ENCODE measurements around the gene GANC. TPM values are rescaled to one million over a fixed set of nuclear protein-coding genes. Genes with fewer than 3 reads are reported as not detected.

Gene GANC
- total RNA-seq, 1 experiment from 2014 or later = 15.8 TPM

GRCh38 chr15:42360535-42361112 lies 87.6 kb downstream of the GANC start:
- Histone ChIP-seq H3K9me3 (ENCODE audit: control insufficient read depth, low read depth, low read length) (no peaks in the 10 kb centered on the region), H3K9ac (ENCODE audit: extremely low read depth, insufficient read length, low read length) (no peak overlapping the region), H2BK120ac (ENCODE audit: low read depth, low read length, poor library complexity, severe bottlenecking) (no peak overlapping the region), H3K79me2 (ENCODE audit: insufficient read depth, low read length) (no peaks in the 10 kb centered on the region), H3K23me2 (ENCODE audit: insufficient read length, low read depth, low read length, poor library complexity, severe bottlenecking) (no peaks in the 10 kb centered on the region), H3K4me2 (ENCODE audit: insufficient read depth, insufficient read length, low read length) (no peak overlapping the region), H4K20me1 (ENCODE audit: control insufficient read depth, insufficient read depth, insufficient read length) (no peaks in the 10 kb centered on the region), H3T11ph (ENCODE audit: low read length) (no peak overlapping the region), H2BK5ac (ENCODE audit: insufficient read length, low read length) (no peak overlapping the region), H2AFZ (ENCODE audit: low read length) (no peak overlapping the region), H2BK12ac (ENCODE audit: insufficient read length, low read depth, low read length) (no peak overlapping the region), H3K18ac (ENCODE audit: insufficient read length, low read depth, low read length) (no peak overlapping the region), H3K56ac (ENCODE audit: insufficient read length, low read depth, low read length) (no peak overlapping the region), H3K79me1 (ENCODE audit: insufficient read depth, low read depth, low read length, poor library complexity, severe bottlenecking) (no peaks in the 10 kb centered on the region), H3K27ac (ENCODE audit: insufficient read length, low read depth, low read length) (no peak overlapping the region), H2BK15ac (ENCODE audit: low read depth, low read length) (no peak overlapping the region), H4K8ac (replicated peaks; ENCODE audit: insufficient read length, low read depth, low read length) (no peak overlapping the region), H2AK5ac (ENCODE audit: insufficient read length, low read length) (no peak overlapping the region), H3K23ac (ENCODE audit: insufficient read length, low read depth, low read length) (no peak overlapping the region), H2BK20ac (ENCODE audit: low read depth, low read length, poor library complexity, severe bottlenecking) (no peak overlapping the region), H3K4me1 (ENCODE audit: insufficient read depth, low read length) (peaks cover 14% of the 10 kb centered on the region; the same call in 1 of the 2 replicates), H3K14ac (ENCODE audit: insufficient read depth, low read length) (no peak overlapping the region), H4K91ac (ENCODE audit: insufficient read length, low read depth, low read length) (no peak overlapping the region), H3K4ac (ENCODE audit: low read depth, low read length) (no peak overlapping the region), H3K27me3 (ENCODE audit: insufficient read depth, low read length) (no peaks in the 10 kb centered on the region; the same call in 1 of the 2 replicates), H4K5ac (ENCODE audit: insufficient read length, low read depth, low read length) (no peak overlapping the region)
- WGBS (ENCODE audit: extremely low coverage, insufficient read length, low lambda C conversion rate) = no CpG with 5 or more reads among the region's 5 CpGs
- DNase-seq = no peak
- Mint-ChIP-seq H3K9me3 (no peaks in the 10 kb centered on the region), H3K4me3 (no peak overlapping the region), H3K4me1 (peaks cover 16 to 30% of the 10 kb centered on the region in 2 experiments), H3K36me3 (ENCODE audit: insufficient read depth in 1 of 3, low read depth in 3 of 3) (peaks cover 0 to 3% (median under 1%) of the 10 kb centered on the region in 3 experiments; a peak in 2 of 7 replicates), H3K27me3 (ENCODE audit: low read depth) (peaks cover 13% of the 10 kb centered on the region), H3K27ac (no peak overlapping the region)
- no peak for TF ChIP-seq CTCF (conservative IDR thresholded peaks at IDR 0.05)
